Kidney glomerular epithelial cell (primary cell): Measurements from ENCODE around the gene NCKAP5.

Source experiments
- DNase-seq: peaks from one replicate; lab custom pipeline; 2025; lab: John Stamatoyannopoulos, UW

The NCKAP5 gene

GRCh38 chr2:133146893-133147292 lies 421.4 kb downstream of the NCKAP5 start:
- DNase-seq = no peak

- DNase-seq = no peak
These were observed 424.6 kb downstream of the NCKAP5 start for GRCh38 chr2:133143645-133144044.

GRCh38 chr2:133142087-133142486 lies 426.2 kb downstream of the NCKAP5 start:
- DNase-seq = no peak

- no peak for DNase-seq
These were observed 427.6 kb downstream of the NCKAP5 start for GRCh38 chr2:133140620-133141019.

- peak; percentile 34 for DNase-seq
These were observed 428.3 kb downstream of the NCKAP5 start for GRCh38 chr2:133139847-133140533.

- no peak for DNase-seq
These were observed 429.6 kb downstream of the NCKAP5 start for GRCh38 chr2:133138693-133139092.

- no peak for DNase-seq
These were observed 433.1 kb downstream of the NCKAP5 start for GRCh38 chr2:133135035-133135654.

- no peak for DNase-seq
These were observed 437.6 kb downstream of the NCKAP5 start for GRCh38 chr2:133130548-133131246.

GRCh38 chr2:133124446-133124845 lies 443.8 kb downstream of the NCKAP5 start:
- no peak for DNase-seq

- DNase-seq = no peak
These were observed 444.4 kb downstream of the NCKAP5 start for GRCh38 chr2:133123904-133124303.

GRCh38 chr2:133123393-133123792 lies 444.9 kb downstream of the NCKAP5 start:
- no peak for DNase-seq

GRCh38 chr2:133122529-133122928 lies 445.7 kb downstream of the NCKAP5 start:
- no peak for DNase-seq

GRCh38 chr2:133120310-133120709 lies 448.0 kb downstream of the NCKAP5 start:
- no peak for DNase-seq

GRCh38 chr2:133110201-133110600 lies 458.1 kb downstream of the NCKAP5 start:
- no peak for DNase-seq

GRCh38 chr2:133109772-133110171 lies 458.5 kb downstream of the NCKAP5 start:
- peak; percentile 46 for DNase-seq

- DNase-seq = no peak
These were observed 461.0 kb downstream of the NCKAP5 start for GRCh38 chr2:133107058-133107815.

GRCh38 chr2:133104871-133105270 lies 463.4 kb downstream of the NCKAP5 start:
- no peak for DNase-seq

GRCh38 chr2:133098787-133099186 lies 469.5 kb downstream of the NCKAP5 start:
- no peak for DNase-seq

GRCh38 chr2:133097666-133098065 lies 470.6 kb downstream of the NCKAP5 start:
- DNase-seq = no peak

- no peak for DNase-seq
These were observed 475.7 kb downstream of the NCKAP5 start for GRCh38 chr2:133092571-133092970.

- no peak for DNase-seq
These were observed 477.9 kb downstream of the NCKAP5 start for GRCh38 chr2:133090358-133090757.

- no peak for DNase-seq
These were observed 482.1 kb downstream of the NCKAP5 start for GRCh38 chr2:133086176-133086575.
